H9 (cell line): ENCODE data around the gene PIAS1. TPM values are rescaled to one million over a fixed set of nuclear protein-coding genes. Genes with fewer than 3 reads are reported as not detected.

Experiments used
- DNase-seq: peaks from one replicate; pipeline ENCODE4 v3.0.0-alpha.2; 2017
- H2AFZ ChIP-seq: one replicate; pipeline ENCODE4 v1.6.1; 2013; ENCODE audit warnings: mild to moderate bottlenecking, low read length, control low read depth, moderate library complexity
- H2AK5ac ChIP-seq: 2 replicates; pipeline ENCODE4 v1.6.1; 2013; ENCODE audit warnings: low read length, control low read depth, mixed read lengths; ENCODE audit not compliant: insufficient read length
- H2BK120ac ChIP-seq: one replicate; pipeline ENCODE4 v1.6.1; 2013; ENCODE audit warnings: low read depth, mild to moderate bottlenecking, low read length, control low read depth, inconsistent platforms; ENCODE audit not compliant: poor library complexity, severe bottlenecking
- H2BK12ac ChIP-seq: 2 replicates; pipeline ENCODE4 v1.6.1; 2013; ENCODE audit warnings: low read length, control low read depth, mixed read lengths, low read depth; ENCODE audit not compliant: insufficient read length
- H2BK15ac ChIP-seq: 2 replicates; pipeline ENCODE4 v1.6.1; 2013; ENCODE audit warnings: low read depth, low read length, control low read depth
- H2BK20ac ChIP-seq: one replicate; pipeline ENCODE4 v1.6.1; 2013; ENCODE audit warnings: low read depth, mild to moderate bottlenecking, low read length, control low read depth, inconsistent platforms; ENCODE audit not compliant: poor library complexity, severe bottlenecking
- H2BK5ac ChIP-seq: 2 replicates; pipeline ENCODE4 v1.6.1; 2013; ENCODE audit warnings: low read length, control low read depth, mixed read lengths; ENCODE audit not compliant: insufficient read length
- H3K14ac ChIP-seq: 2 replicates; pipeline ENCODE4 v1.6.1; 2013; ENCODE audit warnings: low read length, control low read depth; ENCODE audit not compliant: insufficient read depth
- H3K18ac ChIP-seq: 2 replicates; pipeline ENCODE4 v1.6.1; 2013; ENCODE audit warnings: low read depth, mild to moderate bottlenecking, mixed read lengths, low read length, control low read depth; ENCODE audit not compliant: insufficient read length
- H3K23ac ChIP-seq: 2 replicates; pipeline ENCODE4 v1.6.1; 2013; ENCODE audit warnings: low read length, control low read depth, mixed read lengths, low read depth; ENCODE audit not compliant: insufficient read length
- H3K23me2 ChIP-seq: 2 replicates; pipeline ENCODE4 v1.6.1; 2013; ENCODE audit warnings: low read depth, mild to moderate bottlenecking, mixed read lengths, low read length, control low read depth; ENCODE audit not compliant: insufficient read length, poor library complexity, severe bottlenecking
- H3K27ac ChIP-seq: 2 replicates; pipeline ENCODE4 v1.5.1; 2013; ENCODE audit warnings: low read length, control low read depth, mixed read lengths, low read depth; ENCODE audit not compliant: insufficient read length
- H3K27me3 ChIP-seq: 2 replicates; pipeline ENCODE4 v1.6.1; 2013; ENCODE audit warnings: low read length, control low read depth, inconsistent platforms; ENCODE audit not compliant: insufficient read depth
- H3K4ac ChIP-seq: 2 replicates; pipeline ENCODE4 v1.6.1; 2013; ENCODE audit warnings: low read depth, mild to moderate bottlenecking, control low read depth, inconsistent platforms, low read length, moderate library complexity
- H3K4me1 ChIP-seq: 2 replicates; pipeline ENCODE4 v1.6.1; 2013; ENCODE audit warnings: low read length, control low read depth, inconsistent platforms; ENCODE audit not compliant: insufficient read depth
- H3K4me2 ChIP-seq: 2 replicates; pipeline ENCODE4 v1.6.1; 2013; ENCODE audit warnings: low read length, control low read depth, mixed read lengths; ENCODE audit not compliant: insufficient read length, insufficient read depth
- H3K56ac ChIP-seq: 2 replicates; pipeline ENCODE4 v1.6.1; 2013; ENCODE audit warnings: low read depth, mild to moderate bottlenecking, mixed read lengths, low read length, control low read depth; ENCODE audit not compliant: insufficient read length
- H3K79me1 ChIP-seq: 2 replicates; pipeline ENCODE4 v1.6.1; 2013; ENCODE audit warnings: low read depth, mild to moderate bottlenecking, moderate library complexity, low read length, control low read depth, inconsistent platforms; ENCODE audit not compliant: insufficient read depth, poor library complexity, severe bottlenecking
- H3K79me2 ChIP-seq: 2 replicates; pipeline ENCODE4 v1.6.1; 2013; ENCODE audit warnings: low read length, control low read depth, inconsistent platforms; ENCODE audit not compliant: insufficient read depth
- H3K9ac ChIP-seq: 2 replicates; pipeline ENCODE4 v1.6.1; 2013; ENCODE audit warnings: low read length, control low read depth, mixed read lengths; ENCODE audit not compliant: insufficient read length; ENCODE audit errors: extremely low read depth
- H3K9me3 ChIP-seq: one replicate; pipeline ENCODE4 v1.6.1; 2013; ENCODE audit warnings: low read depth, low read length, inconsistent platforms; ENCODE audit not compliant: control insufficient read depth
- H3T11ph ChIP-seq: one replicate; pipeline ENCODE4 v1.6.1; 2013; ENCODE audit warnings: mild to moderate bottlenecking, low read length, control low read depth, inconsistent platforms
- H4K20me1 ChIP-seq: one replicate; pipeline ENCODE4 v1.6.1; 2013; ENCODE audit not compliant: control insufficient read depth, insufficient read length, insufficient read depth
- H4K5ac ChIP-seq: 2 replicates; pipeline ENCODE4 v1.6.1; 2013; ENCODE audit warnings: low read depth, mild to moderate bottlenecking, mixed read lengths, low read length, control low read depth; ENCODE audit not compliant: insufficient read length
- H4K8ac ChIP-seq: replicated peaks from 2 replicates; pipeline ENCODE4 v1.6.1; 2013; ENCODE audit warnings: low read length, control low read depth, mixed read lengths, low read depth; ENCODE audit not compliant: insufficient read length
- H4K91ac ChIP-seq: 2 replicates; pipeline ENCODE4 v1.6.1; 2013; ENCODE audit warnings: low read depth, mild to moderate bottlenecking, moderate library complexity, mixed read lengths, low read length, control low read depth; ENCODE audit not compliant: insufficient read length
- H3K27ac Mint-ChIP-seq, 3 experiments: 2 replicates in 2 of 3; 3 replicates in 1 of 3; pipeline ENCODE4 v1.8.0; 2020 to 2021; ENCODE audit warnings: mixed read lengths in 3 of 3, mild to moderate bottlenecking in 1 of 3, moderate library complexity in 1 of 3
- H3K27me3 Mint-ChIP-seq: 2 replicates; pipeline ENCODE4 v1.8.0; 2021; ENCODE audit warnings: low read depth, mild to moderate bottlenecking, moderate library complexity, mixed read lengths
- H3K36me3 Mint-ChIP-seq, 3 experiments: 2 replicates in 2 of 3; 3 replicates in 1 of 3; pipeline ENCODE4 v1.8.0; 2020 to 2021; ENCODE audit warnings: low read depth in 3 of 3, mixed read lengths in 3 of 3; ENCODE audit not compliant: insufficient read depth in 1 of 3
- H3K4me1 Mint-ChIP-seq, 2 experiments: 2 replicates each; pipeline ENCODE4 v1.8.0; 2020; ENCODE audit warnings: mixed read lengths in 2 of 2
- H3K4me3 Mint-ChIP-seq, 2 experiments: 2 replicates in 1 of 2; 3 replicates in 1 of 2; pipeline ENCODE4 v1.8.0; 2020 to 2021; ENCODE audit warnings: mild to moderate bottlenecking in 2 of 2, mixed read lengths in 2 of 2, moderate library complexity in 1 of 2
- H3K9me3 Mint-ChIP-seq, 2 experiments: 2 replicates in 1 of 2; 3 replicates in 1 of 2; pipeline ENCODE4 v1.8.0; 2020; ENCODE audit warnings: mild to moderate bottlenecking in 2 of 2, mixed read lengths in 2 of 2, moderate library complexity in 1 of 2
- CTCF ChIP-seq: fragments of 200-600 bp; sonication (generic); conservative IDR thresholded peaks from 3 replicates; pipeline ENCODE4 v1.8.0; 2021; ENCODE audit warnings: antibody characterized with exemption, mild to moderate bottlenecking
- WGBS: extraction: QIAGEN DNeasy Blood & Tissue Kit; methylation state at CpG from one replicate; pipeline ENCODE4 v1.1.7; 2013; ENCODE audit warnings: missing lambda C conversion rate, low lambda C conversion rate, mixed read lengths; ENCODE audit not compliant: insufficient read length; ENCODE audit errors: extremely low coverage; 5-methylcytosine and 5-hydroxymethylcytosine counted together
- total RNA-seq: library from RNA; stranded (reverse); gene quantifications from 2 replicates; pipeline ENCODE4 v1.2.1, GENCODE V29; 2021

Gene PIAS1
- total RNA-seq, 1 experiment from 2014 or later = 31.1 TPM

- Histone ChIP-seq H3K4ac (no peak overlapping the region), H2AK5ac (no peak overlapping the region), H3K79me2 (no peaks in the 10 kb centered on the region), H2BK12ac (no peak overlapping the region), H3K27ac (no peak overlapping the region), H4K8ac (no peak overlapping the region), H3K9me3 (no peaks in the 10 kb centered on the region), H2BK15ac (no peak overlapping the region), H3K23me2 (no peaks in the 10 kb centered on the region), H3K18ac (no peak overlapping the region), H3K14ac (no peak overlapping the region), H2AFZ (no peak overlapping the region), H2BK5ac (no peak overlapping the region), H3K4me2 (no peak overlapping the region), H3K79me1 (no peaks in the 10 kb centered on the region), H3K27me3 (no peaks in the 10 kb centered on the region), H3T11ph (no peak overlapping the region), H3K23ac (no peak overlapping the region), H2BK20ac (no peak overlapping the region), H3K56ac (no peak overlapping the region), H2BK120ac (no peak overlapping the region), H3K4me1 (no peaks in the 10 kb centered on the region; the same call in 1 of the 2 replicates), H4K20me1 (no peaks in the 10 kb centered on the region), H4K5ac (no peak overlapping the region), H3K9ac (no peak overlapping the region), H4K91ac (no peak overlapping the region)
- WGBS = no CpG with 5 or more reads among the region's 8 CpGs
- no peaks in the 10 kb centered on the region for H3K9me3 Mint-ChIP-seq
- H3K27ac Mint-ChIP-seq = peak overlapping the region in 1 of 3 experiments; percentile 83; a peak in 3 of 7 replicates
- no peak for TF ChIP-seq CTCF
- H3K36me3 Mint-ChIP-seq = peaks cover 11 to 40% (median 17%) of the 10 kb centered on the region in 3 experiments; a peak in 6 of 7 replicates
- no peak for DNase-seq
- no peak overlapping the region for H3K4me3 Mint-ChIP-seq
- H3K27me3 Mint-ChIP-seq = no peaks in the 10 kb centered on the region; the same call in none of the 2 replicates
- H3K4me1 Mint-ChIP-seq = peaks cover 22 to 30% of the 10 kb centered on the region in 2 experiments
Measured at GRCh38 chr15:68195336-68196112, 141.4 kb downstream of the PIAS1 start.
